ENCODE measurements around the gene VPS13D.

Gene VPS13D

DNA sequence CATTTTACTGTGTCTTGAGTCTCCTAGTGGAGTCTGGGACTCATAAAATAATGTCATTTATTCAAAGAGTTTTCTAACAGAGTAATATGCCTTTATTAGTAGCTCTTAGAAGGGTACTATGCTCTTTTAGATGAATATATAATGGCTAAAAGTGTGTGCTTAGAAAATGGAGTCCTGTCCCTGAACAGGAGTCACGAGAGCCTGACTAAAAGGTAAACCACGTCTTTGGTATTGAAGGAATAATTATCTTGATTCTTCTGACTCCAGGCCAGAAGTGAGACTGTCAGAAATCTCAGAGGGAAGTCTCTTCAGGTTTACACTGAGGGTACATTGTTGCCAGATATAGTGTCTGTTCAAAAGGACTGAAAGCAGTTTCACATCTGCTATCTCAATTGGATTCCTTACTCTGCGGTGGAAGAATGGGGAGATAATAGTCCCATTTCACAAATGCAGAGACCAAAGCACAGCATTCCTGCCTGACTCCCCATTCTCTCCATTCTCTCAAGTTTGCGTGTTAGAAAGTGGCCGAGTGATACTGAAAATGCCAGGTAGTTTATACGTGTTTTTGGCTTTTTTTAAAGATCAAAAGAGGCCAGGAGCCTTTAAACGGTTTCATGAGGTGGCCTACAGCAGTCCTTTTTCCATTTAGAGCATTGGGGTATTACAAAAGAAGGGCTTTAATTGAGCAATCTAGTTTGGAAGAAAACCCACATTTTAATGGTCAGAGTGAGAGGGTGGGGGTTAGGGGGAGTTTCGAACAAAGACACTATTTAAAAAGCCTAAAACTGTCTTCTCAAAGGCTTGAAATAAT lies 176.6 kb downstream of the VPS13D start:
- TF ChIP-seq, protein P1, sequence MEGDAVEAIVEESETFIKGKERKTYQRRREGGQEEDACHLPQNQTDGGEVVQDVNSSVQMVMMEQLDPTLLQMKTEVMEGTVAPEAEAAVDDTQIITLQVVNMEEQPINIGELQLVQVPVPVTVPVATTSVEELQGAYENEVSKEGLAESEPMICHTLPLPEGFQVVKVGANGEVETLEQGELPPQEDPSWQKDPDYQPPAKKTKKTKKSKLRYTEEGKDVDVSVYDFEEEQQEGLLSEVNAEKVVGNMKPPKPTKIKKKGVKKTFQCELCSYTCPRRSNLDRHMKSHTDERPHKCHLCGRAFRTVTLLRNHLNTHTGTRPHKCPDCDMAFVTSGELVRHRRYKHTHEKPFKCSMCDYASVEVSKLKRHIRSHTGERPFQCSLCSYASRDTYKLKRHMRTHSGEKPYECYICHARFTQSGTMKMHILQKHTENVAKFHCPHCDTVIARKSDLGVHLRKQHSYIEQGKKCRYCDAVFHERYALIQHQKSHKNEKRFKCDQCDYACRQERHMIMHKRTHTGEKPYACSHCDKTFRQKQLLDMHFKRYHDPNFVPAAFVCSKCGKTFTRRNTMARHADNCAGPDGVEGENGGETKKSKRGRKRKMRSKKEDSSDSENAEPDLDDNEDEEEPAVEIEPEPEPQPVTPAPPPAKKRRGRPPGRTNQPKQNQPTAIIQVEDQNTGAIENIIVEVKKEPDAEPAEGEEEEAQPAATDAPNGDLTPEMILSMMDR (IDR thresholded peaks at IDR 0.05; ENCODE audit: low read depth, low read length), result no peak
- H3K4me3 ChIP-seq (ENCODE audit: low read depth, low read length), result no peak overlapping the region

DNA sequence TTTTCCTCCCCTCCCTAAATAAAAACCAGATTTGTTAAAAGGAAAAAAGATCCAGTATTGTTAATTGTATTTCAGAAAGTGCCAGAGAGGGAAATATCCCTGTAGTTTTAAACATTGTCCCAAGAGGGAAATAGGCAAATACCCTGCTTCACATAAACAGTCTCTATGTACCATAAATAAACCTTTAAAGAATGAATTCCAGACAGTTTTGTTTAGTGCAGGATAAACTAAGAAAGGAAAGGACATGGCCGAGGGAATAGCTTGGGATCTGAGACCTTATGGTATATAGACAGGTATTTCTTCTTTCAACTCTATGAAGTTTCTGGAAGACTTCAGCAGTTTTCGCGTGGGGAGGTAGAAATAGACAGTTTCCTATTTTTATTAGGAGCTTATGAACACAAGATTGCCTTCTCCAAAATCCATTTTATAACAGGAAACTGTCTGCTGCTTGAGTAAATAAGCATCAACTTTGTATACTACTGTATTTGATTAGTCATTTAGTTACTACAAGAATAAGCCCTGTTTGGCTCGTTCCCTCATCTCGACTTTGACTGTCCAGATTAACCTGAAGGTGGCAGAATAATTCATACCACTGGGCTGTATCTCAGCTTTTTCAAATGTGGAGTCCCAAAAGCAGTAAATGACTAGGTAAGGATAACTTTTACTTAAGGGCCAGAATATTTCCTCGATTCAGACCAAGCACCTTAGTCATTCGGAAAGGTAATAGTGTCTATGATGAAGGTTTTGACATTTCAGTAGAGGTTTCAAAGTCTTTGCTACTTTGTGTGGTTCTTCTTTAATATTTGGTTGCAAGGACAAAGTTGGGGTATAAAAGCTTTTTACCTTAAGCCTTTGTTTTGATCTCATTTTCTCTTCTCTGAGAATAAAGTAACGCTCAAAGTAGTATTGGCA lies 177.5 kb downstream of the VPS13D start:
- H3K4me3 ChIP-seq (ENCODE audit: low read depth, low read length), result no peak overlapping the region
- TF ChIP-seq, protein P1 (IDR thresholded peaks at IDR 0.05; ENCODE audit: low read depth, low read length), result peak; percentile 39; the same call in 1 of the 2 replicates

DNA sequence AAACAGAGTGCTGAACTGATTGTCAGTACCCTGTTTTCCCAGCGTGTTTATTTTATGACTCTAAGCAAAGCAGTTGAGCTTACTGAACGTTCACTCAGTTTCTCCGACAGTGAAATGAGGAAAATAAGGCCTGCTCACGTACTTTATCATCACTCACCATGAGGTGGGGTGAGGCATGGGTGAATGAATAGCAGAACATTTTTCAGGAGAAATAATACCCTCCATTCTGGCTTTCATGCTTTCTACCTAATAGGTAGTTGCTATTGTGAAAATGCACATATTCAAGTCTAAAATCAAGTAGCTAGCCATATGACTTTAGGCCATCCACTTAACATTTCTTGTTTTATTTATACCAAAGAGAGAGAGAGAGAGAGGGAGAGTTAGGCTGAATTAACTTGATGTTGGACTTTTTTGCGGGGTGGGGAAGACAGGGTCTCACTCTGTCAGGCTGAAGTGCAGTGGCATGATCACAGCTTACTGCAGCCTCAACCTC lies 178.2 kb downstream of the VPS13D start:
- no peak overlapping the region for H3K4me3 ChIP-seq (ENCODE audit: low read depth, low read length)
- TF ChIP-seq, protein P1 (IDR thresholded peaks at IDR 0.05; ENCODE audit: low read depth, low read length), result no peak

DNA sequence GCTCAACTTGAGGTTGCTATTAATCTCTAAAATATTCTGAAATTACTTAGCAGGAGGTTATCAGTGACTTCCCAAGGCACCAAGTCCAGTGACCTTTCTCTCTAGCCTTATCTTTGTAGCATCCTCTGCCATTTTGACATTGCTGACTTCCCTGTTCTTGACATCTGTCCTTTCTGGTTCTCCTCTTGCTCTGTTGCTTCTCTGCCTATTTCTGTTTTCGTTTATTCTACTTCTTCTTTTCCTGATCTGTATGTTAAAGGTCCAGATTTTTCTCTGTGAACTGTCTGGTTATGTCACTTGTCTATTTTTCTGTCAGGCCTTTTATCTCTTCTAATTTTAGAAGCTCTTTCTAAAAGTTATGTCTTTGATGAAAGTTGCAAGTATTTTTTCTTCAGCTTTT lies 178.8 kb downstream of the VPS13D start:
- H3K4me3 ChIP-seq (ENCODE audit: low read depth, low read length), result no peak overlapping the region
- TF ChIP-seq, protein P1 (IDR thresholded peaks at IDR 0.05; ENCODE audit: low read depth, low read length), result no peak

DNA sequence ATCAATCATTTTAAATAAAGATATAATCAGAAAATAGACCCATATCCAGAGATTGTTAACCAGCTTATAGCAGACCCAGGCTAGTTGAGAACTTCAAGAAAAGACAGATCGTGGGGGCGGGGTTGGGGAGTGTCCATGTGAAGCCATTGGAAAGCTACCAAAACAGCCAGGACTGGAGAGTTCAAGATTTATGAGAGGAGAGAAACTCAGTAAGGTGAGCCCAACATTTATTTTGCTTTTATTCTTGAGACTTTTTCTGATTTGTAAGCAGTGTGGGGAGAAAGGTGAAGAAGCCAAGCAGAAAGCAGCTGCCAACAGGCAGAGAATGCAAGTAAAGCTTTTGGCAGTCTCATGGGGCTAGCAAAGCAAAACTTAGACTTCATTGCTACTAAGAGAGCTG lies 179.9 kb downstream of the VPS13D start:
- TF ChIP-seq, protein P1 (IDR thresholded peaks at IDR 0.05; ENCODE audit: low read depth, low read length), result no peak
- H3K4me3 ChIP-seq (ENCODE audit: low read depth, low read length), result no peak overlapping the region

DNA sequence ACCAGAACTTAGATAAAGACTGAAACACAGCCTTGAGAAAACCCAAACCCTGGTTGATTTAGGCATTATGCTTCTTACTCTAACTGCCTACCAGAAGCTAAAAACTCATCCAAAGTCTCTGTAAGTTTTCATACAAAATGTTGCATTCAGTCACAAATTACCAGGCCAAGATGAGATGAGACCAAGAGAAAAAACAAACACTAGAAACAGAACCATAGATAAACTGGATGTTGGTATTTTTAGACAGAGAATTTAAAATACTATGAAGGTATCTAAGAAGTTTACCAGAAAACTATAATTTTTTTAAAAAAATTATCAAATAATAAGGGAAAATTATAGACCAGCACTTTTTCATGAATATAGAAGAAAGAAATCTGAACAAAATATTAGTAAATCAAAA lies 180.5 kb downstream of the VPS13D start:
- H3K4me3 ChIP-seq (ENCODE audit: low read depth, low read length), result no peak overlapping the region
- TF ChIP-seq, protein P1 (IDR thresholded peaks at IDR 0.05; ENCODE audit: low read depth, low read length), result no peak
